K562 (cell line): Measurements from ENCODE around the gene PRTFDC1. TPM values are rescaled to one million over a fixed set of nuclear protein-coding genes. Genes with fewer than 3 reads are reported as not detected.

ENCODE experiments used
- ARID1B ChIP-seq: fragments of 450-650 bp; IDR thresholded peaks from 2 replicates; pipeline ENCODE4 v1.6.1; 2016; ENCODE audit warnings: antibody characterized with exemption, mild to moderate bottlenecking, inconsistent platforms
- CBX2 ChIP-seq: fragments of 200-600 bp; sonication (generic); IDR thresholded peaks from one replicate; pipeline ENCODE4 v1.6.1; 2012; ENCODE audit warnings: mild to moderate bottlenecking, low read length, inconsistent platforms; ENCODE audit not compliant: insufficient read depth, poor library complexity, severe bottlenecking
- DMBX1 ChIP-seq: fragments of 250-450 bp; sonication (Bioruptor Pico); IDR thresholded peaks from 2 replicates; pipeline ENCODE4 v1.8.0; 2022; ENCODE audit warnings: inconsistent platforms, mild to moderate bottlenecking, moderate library complexity, borderline replicate concordance
- FOS ChIP-seq: IDR thresholded peaks from 3 replicates; pipeline ENCODE4 v1.6.1; 2011; ENCODE audit not compliant: insufficient read length; ENCODE audit errors: extremely low read depth
- FOSL1 ChIP-seq: fragments of 200-800 bp; sonication (Bioruptor generic); conservative IDR thresholded peaks from 2 replicates; pipeline ENCODE4 v1.6.1; 2016; ENCODE audit warnings: missing genetic modification characterization, missing compliant biosample characterization
- HDAC3 ChIP-seq: fragments of 450-650 bp; IDR thresholded peaks from 2 replicates; pipeline ENCODE4 v1.6.1; 2018; ENCODE audit warnings: borderline replicate concordance, mild to moderate bottlenecking, moderate library complexity; ENCODE audit not compliant: partially characterized antibody
- HDAC6 ChIP-seq: IDR thresholded peaks from 2 replicates; pipeline ENCODE4 v1.6.1; 2012; ENCODE audit warnings: low read depth, mild to moderate bottlenecking, control low read depth, inconsistent platforms, low read length, moderate library complexity
- JUN ChIP-seq, 2 experiments: sonication (generic) in 1 of 2; formaldehyde crosslinking in 1 of 2; IDR thresholded peaks; 2 replicates each; pipeline versions ENCODE4 v1.6.1 to v1.8.0; 2012 to 2022; ENCODE audit warnings: borderline replicate concordance in 2 of 2, mild to moderate bottlenecking in 2 of 2, improper control_type of control experiment in 1 of 2, low read depth in 1 of 2, low read length in 1 of 2, missing genetic modification reagents in 1 of 2
- MITF ChIP-seq: IDR thresholded peaks from 2 replicates; pipeline ENCODE4 v1.6.1; 2014; ENCODE audit warnings: antibody characterized with exemption
- NFIC ChIP-seq: fragments of 450-650 bp; IDR thresholded peaks from 2 replicates; pipeline ENCODE4 v1.6.1; 2017; ENCODE audit warnings: mild to moderate bottlenecking, inconsistent platforms
- NR0B1 ChIP-seq: fragments of 450-650 bp; IDR thresholded peaks from one replicate; pipeline ENCODE4 v1.6.1; 2018; ENCODE audit warnings: mild to moderate bottlenecking, moderate library complexity; ENCODE audit not compliant: partially characterized antibody
- PHB2 ChIP-seq: fragments of 450-650 bp; IDR thresholded peaks from 2 replicates; pipeline ENCODE4 v1.6.1; 2017; ENCODE audit warnings: low read depth
- POLR2A ChIP-seq: fragments of 450-650 bp; conservative IDR thresholded peaks from 2 replicates; pipeline ENCODE4 v1.6.1; 2016
- POLR2H ChIP-seq: IDR thresholded peaks from 2 replicates; pipeline ENCODE4 v1.6.1; 2016; ENCODE audit warnings: missing genetic modification characterization, low read depth, mild to moderate bottlenecking, control low read depth, missing compliant biosample characterization, moderate library complexity
- PURB ChIP-seq: sonication (generic); formaldehyde crosslinking; IDR thresholded peaks from 2 replicates; pipeline ENCODE4 v1.9.0; 2021; ENCODE audit warnings: low read depth, mild to moderate bottlenecking, missing genetic modification reagents
- TEAD4 ChIP-seq, 2 experiments: sonication (generic) in 1 of 2; formaldehyde crosslinking in 1 of 2; IDR thresholded peaks; 2 replicates each; pipeline versions ENCODE4 v1.6.1 to v1.8.0; 2012 to 2022; ENCODE audit warnings: borderline replicate concordance in 1 of 2, inconsistent platforms in 1 of 2, low read length in 1 of 2, mild to moderate bottlenecking in 1 of 2, missing genetic modification reagents in 1 of 2
- TGIF2 ChIP-seq: sonication (generic); formaldehyde crosslinking; IDR thresholded peaks from 2 replicates; pipeline ENCODE4 v1.8.1; 2022; ENCODE audit warnings: mild to moderate bottlenecking, missing genetic modification reagents, moderate library complexity
- U2AF1 ChIP-seq: fragments of 200-400 bp; formaldehyde crosslinking; optimal IDR thresholded peaks from 2 replicates; pipeline ENCODE3; 2017; ENCODE audit warnings: mild to moderate bottlenecking, low read depth, low read length, moderate library complexity
- XRCC5 ChIP-seq: fragments of 200-400 bp; formaldehyde crosslinking; IDR thresholded peaks from 2 replicates; pipeline ENCODE4 v1.6.1; 2017; ENCODE audit warnings: low read depth, mild to moderate bottlenecking, low read length
- ZBTB8A ChIP-seq: fragments of 450-650 bp; IDR thresholded peaks from 2 replicates; pipeline ENCODE4 v1.6.1; 2018; ENCODE audit warnings: mild to moderate bottlenecking, moderate library complexity; ENCODE audit not compliant: partially characterized antibody
- ZFX ChIP-seq: sonication (generic); formaldehyde crosslinking; IDR thresholded peaks from 2 replicates; pipeline ENCODE4 v1.8.0; 2022; ENCODE audit warnings: mild to moderate bottlenecking, missing genetic modification reagents, moderate library complexity
- ZNF444 ChIP-seq: fragments of 250-450 bp; sonication (Bioruptor Pico); IDR thresholded peaks from 2 replicates; pipeline ENCODE4 v1.4.0; 2020; ENCODE audit warnings: mild to moderate bottlenecking, moderate library complexity
- ZNF699 ChIP-seq: fragments of 250-450 bp; sonication (Bioruptor Pico); IDR thresholded peaks from 2 replicates; pipeline ENCODE4 v1.8.0; 2021; ENCODE audit warnings: mild to moderate bottlenecking, moderate library complexity; ENCODE audit not compliant: insufficient replicate concordance
- ZNF780A ChIP-seq: fragments of 250-450 bp; sonication (Bioruptor Pico); IDR thresholded peaks from 2 replicates; pipeline ENCODE4 v1.5.0; 2021; ENCODE audit warnings: mild to moderate bottlenecking
- polyA plus RNA-seq, 8 experiments: library from polyadenylated mRNA; depleted of rRNA in 4 of 8; stranded (reverse) in 5 of 8; unstranded in 3 of 8; fragments of >200 nt; fragmentation: Nextera tagmentation in 2 of 8; fragmentation: Illumina TruSeq in 1 of 8; extraction: Ambion mirVana in 2 of 8; extraction: Trizol in 1 of 8; gene quantifications; 2 replicates each; pipeline versions ENCODE4 v1.2.1 to v1.2.3, GENCODE V29; 2011 to 2014; ENCODE audit warnings: inconsistent platforms in 1 of 8, missing spikeins in 1 of 8
- total RNA-seq, 7 experiments: library from RNA; depleted of rRNA in 6 of 7; stranded (reverse); fragments of >200 nt in 6 of 7; fragmentation: Illumina TruSeq in 2 of 7; extraction: Trizol in 2 of 7; gene quantifications; 2 replicates each; pipeline versions ENCODE4 v1.2.1 to v1.2.3, GENCODE V29; 2011 to 2021; ENCODE audit warnings: low replicate concordance in 1 of 7
- TF ChIP-seq, protein P1 (sequence below): fragments of 250-450 bp; sonication (Bioruptor Pico); IDR thresholded peaks from 2 replicates; pipeline ENCODE4 v1.8.0; 2021; ENCODE audit warnings: moderate library complexity, mild to moderate bottlenecking, inconsistent platforms

The PRTFDC1 gene
- total and polyA plus RNA-seq, 9 of the 15 experiments (the other 6 are each of a cell fraction or from before 2014, with no cell fraction given), result 7.0 to 27.6 (median 10.0) TPM

DNA sequence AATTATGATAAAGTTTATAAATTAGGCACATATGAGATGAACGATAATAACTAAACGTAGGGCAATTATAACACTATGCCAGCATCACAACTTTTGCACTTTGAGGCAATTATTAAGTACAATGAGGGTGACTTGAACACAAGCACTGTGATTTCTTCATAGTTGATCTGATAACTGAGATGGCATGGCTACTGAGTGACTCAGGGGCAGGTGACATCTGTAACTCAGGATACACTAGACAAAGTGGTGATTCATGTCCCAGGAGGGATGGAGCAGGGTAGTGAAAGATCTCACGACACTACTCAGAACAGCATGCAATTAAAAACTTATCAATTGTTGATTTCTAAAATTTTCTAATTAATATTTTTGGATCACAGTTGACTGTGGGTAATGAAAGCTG lies 130.4 kb downstream of the PRTFDC1 start (continued):
- TF ChIP-seq, protein P1, sequence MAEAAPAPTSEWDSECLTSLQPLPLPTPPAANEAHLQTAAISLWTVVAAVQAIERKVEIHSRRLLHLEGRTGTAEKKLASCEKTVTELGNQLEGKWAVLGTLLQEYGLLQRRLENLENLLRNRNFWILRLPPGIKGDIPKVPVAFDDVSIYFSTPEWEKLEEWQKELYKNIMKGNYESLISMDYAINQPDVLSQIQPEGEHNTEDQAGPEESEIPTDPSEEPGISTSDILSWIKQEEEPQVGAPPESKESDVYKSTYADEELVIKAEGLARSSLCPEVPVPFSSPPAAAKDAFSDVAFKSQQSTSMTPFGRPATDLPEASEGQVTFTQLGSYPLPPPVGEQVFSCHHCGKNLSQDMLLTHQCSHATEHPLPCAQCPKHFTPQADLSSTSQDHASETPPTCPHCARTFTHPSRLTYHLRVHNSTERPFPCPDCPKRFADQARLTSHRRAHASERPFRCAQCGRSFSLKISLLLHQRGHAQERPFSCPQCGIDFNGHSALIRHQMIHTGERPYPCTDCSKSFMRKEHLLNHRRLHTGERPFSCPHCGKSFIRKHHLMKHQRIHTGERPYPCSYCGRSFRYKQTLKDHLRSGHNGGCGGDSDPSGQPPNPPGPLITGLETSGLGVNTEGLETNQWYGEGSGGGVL (CRISPR knock-in tag), result no peak
- TF ChIP-seq HDAC6 (no peak), ZBTB8A (no peak), POLR2H (no peak), JUN (IDR thresholded peaks at IDR 0.05; ENCODE audit: borderline replicate concordance, low read depth, low read length) (peak; percentile 84; the same call in 1 of the 2 replicates), JUN (CRISPR knock-in tag; IDR thresholded peaks at IDR 0.05; ENCODE audit: borderline replicate concordance) (no peak), MITF (0 out of 2 replicates have a peak, but pooled peaks have one; percentile 25), CBX2 (no peak), TEAD4 (IDR thresholded peaks at IDR 0.05; ENCODE audit: low read length) (no peak), TEAD4 (CRISPR knock-in tag; IDR thresholded peaks at IDR 0.05; ENCODE audit: borderline replicate concordance) (no peak), DMBX1 (CRISPR knock-in tag) (no peak), NFIC (no peak), ARID1B (peak; percentile 38; the same call in 1 of the 2 replicates), FOS (peak; percentile 50), U2AF1 (no peak), ZNF780A (no peak), PHB2 (no peak), ZFX (no peak), NR0B1 (no peak), PURB (CRISPR knock-in tag) (no peak), ZNF444 (no peak), ZNF699 (CRISPR knock-in tag) (no peak), HDAC3 (no peak), FOSL1 (peak; percentile 92), XRCC5 (no peak), POLR2A (no peak), TGIF2 (no peak)
